Activated T-helper 2 cell treated with anti-CD3 and anti-CD28 coated beads, Interferon-gamma antibody, Interleukin-2, Interleukin-4, amounts not matched to agents 10 μg/mL and 5 μg/mL and 100 μg/mL, durations not matched to agents 14 hours and 24 hours and 36 hours (primary cell): Measurements from ENCODE around the gene NBAS. TPM values are rescaled to one million over a fixed set of nuclear protein-coding genes. Genes with fewer than 3 reads are reported as not detected.
A peak's percentile ranks its signal among the peaks of the same experiment; 100 is the strongest.

ENCODE experiments used
- DNase-seq: peaks from one replicate; pipeline ENCODE4 v3.0.0; 2021; ENCODE audit warnings: low spot score
- H3K27ac Mint-ChIP-seq: one replicate; pipeline ENCODE4 v1.8.0; 2021; ENCODE audit warnings: mixed read lengths
- H3K27me3 Mint-ChIP-seq: one replicate; pipeline ENCODE4 v1.8.0; 2021; ENCODE audit warnings: low read depth, mixed read lengths
- H3K36me3 Mint-ChIP-seq: one replicate; pipeline ENCODE4 v1.8.0; 2021; ENCODE audit warnings: low read depth, mixed read lengths
- H3K4me1 Mint-ChIP-seq: one replicate; pipeline ENCODE4 v1.8.0; 2021; ENCODE audit warnings: low read depth, mixed read lengths
- H3K4me3 Mint-ChIP-seq: one replicate; pipeline ENCODE4 v1.8.0; 2021; ENCODE audit warnings: low read depth, mild to moderate bottlenecking, moderate library complexity, mixed read lengths
- H3K9me3 Mint-ChIP-seq: one replicate; pipeline ENCODE4 v1.8.0; 2021; ENCODE audit warnings: mixed read lengths
- intact Hi-C: fragments of 100-400 bp; cut with micrococcal nuclease; formaldehyde crosslinking; loops from one replicate; pipeline ENCODE4 v1.15.1; 2023
- total RNA-seq: library from RNA; stranded (reverse); gene quantifications from 2 replicates; pipeline ENCODE4 v1.2.3, GENCODE V29; 2022

The NBAS gene
- total RNA-seq, 1 donor from 2014 or later: 38.7 TPM

- peak overlapping the region; percentile 99 for H3K4me3 Mint-ChIP-seq
- DNase-seq: no peak
- intact Hi-C loops: loop anchor here (1.0 kb wide), 3 partner anchors 16 to 384 kb away; partner anchors contain the start of gene DDX1
- peaks cover 14% of the 10 kb centered on the region for H3K27me3 Mint-ChIP-seq
- H3K27ac Mint-ChIP-seq: peak overlapping the region; percentile 92
- H3K36me3 Mint-ChIP-seq: no peaks in the 10 kb centered on the region
- peaks cover 33% of the 10 kb centered on the region for H3K4me1 Mint-ChIP-seq
- H3K9me3 Mint-ChIP-seq: no peaks in the 10 kb centered on the region
Observed at GRCh38 chr2:15561574-15562344, 625 bp upstream of the NBAS start.

- Mint-ChIP-seq H3K4me3 (peak overlapping the region; percentile 99), H3K9me3 (no peaks in the 10 kb centered on the region)
Observed at GRCh38 chr2:15560140-15560987, 770 bp downstream of the NBAS start.

GRCh38 chr2:15559379-15560139 is 1.6 kb downstream of the NBAS start:
- H3K27ac Mint-ChIP-seq: no peak overlapping the region
- peaks cover 4% of the 10 kb centered on the region for H3K27me3 Mint-ChIP-seq

More at GRCh38 chr2:15560140-15560987, 770 bp downstream of the NBAS start:
- H3K27me3 Mint-ChIP-seq: peaks cover 10% of the 10 kb centered on the region
- intact Hi-C loops: no loop called here
- H3K27ac Mint-ChIP-seq: peak overlapping the region; percentile 92
- peaks cover 4% of the 10 kb centered on the region for H3K36me3 Mint-ChIP-seq
- H3K4me1 Mint-ChIP-seq: peaks cover 36% of the 10 kb centered on the region
- DNase-seq: no peak

GRCh38 chr2:15557887-15558311 is 3.2 kb downstream of the NBAS start:
- no peak for DNase-seq
- H3K27me3 Mint-ChIP-seq: no peaks in the 10 kb centered on the region
- peaks cover 35% of the 10 kb centered on the region for H3K4me1 Mint-ChIP-seq
- peaks cover 8% of the 10 kb centered on the region for H3K36me3 Mint-ChIP-seq
- no peaks in the 10 kb centered on the region for H3K9me3 Mint-ChIP-seq
- intact Hi-C loops: no loop called here
- no peak overlapping the region for H3K4me3 Mint-ChIP-seq
- no peak overlapping the region for H3K27ac Mint-ChIP-seq

More at GRCh38 chr2:15559379-15560139, 1.6 kb downstream of the NBAS start:
- DNase-seq: no peak
- Mint-ChIP-seq H3K9me3 (no peaks in the 10 kb centered on the region), H3K36me3 (peaks cover 4% of the 10 kb centered on the region), H3K4me3 (peak overlapping the region; percentile 67), H3K4me1 (peaks cover 37% of the 10 kb centered on the region)
- intact Hi-C loops: no loop called here

GRCh38 chr2:15556311-15556930 is 4.7 kb downstream of the NBAS start:
- Mint-ChIP-seq H3K4me1 (peaks cover 23% of the 10 kb centered on the region), H3K36me3 (peaks cover 13% of the 10 kb centered on the region), H3K27ac (no peak overlapping the region), H3K27me3 (no peaks in the 10 kb centered on the region), H3K9me3 (no peaks in the 10 kb centered on the region), H3K4me3 (no peak overlapping the region)
- DNase-seq: no peak
- intact Hi-C loops: no loop called here

GRCh38 chr2:15555760-15556193 is 5.4 kb downstream of the NBAS start:
- Mint-ChIP-seq H3K4me1 (peaks cover 21% of the 10 kb centered on the region), H3K4me3 (no peak overlapping the region), H3K27me3 (no peaks in the 10 kb centered on the region), H3K36me3 (peaks cover 13% of the 10 kb centered on the region), H3K9me3 (no peaks in the 10 kb centered on the region), H3K27ac (no peak overlapping the region)
- DNase-seq: no peak
- intact Hi-C loops: no loop called here

- no peak for DNase-seq
- no peaks in the 10 kb centered on the region for H3K27me3 Mint-ChIP-seq
- no peak overlapping the region for H3K4me3 Mint-ChIP-seq
- H3K4me1 Mint-ChIP-seq: peaks cover 12% of the 10 kb centered on the region
- peak overlapping the region; percentile 10 for H3K27ac Mint-ChIP-seq
- peaks cover 13% of the 10 kb centered on the region for H3K36me3 Mint-ChIP-seq
- intact Hi-C loops: no loop called here
- H3K9me3 Mint-ChIP-seq: no peaks in the 10 kb centered on the region
Observed at GRCh38 chr2:15554525-15555218, 6.5 kb downstream of the NBAS start.

- H3K27ac Mint-ChIP-seq: no peak overlapping the region
- intact Hi-C loops: no loop called here
- no peaks in the 10 kb centered on the region for H3K9me3 Mint-ChIP-seq
- peaks cover 6% of the 10 kb centered on the region for H3K4me1 Mint-ChIP-seq
- H3K4me3 Mint-ChIP-seq: no peak overlapping the region
- H3K27me3 Mint-ChIP-seq: no peaks in the 10 kb centered on the region
- H3K36me3 Mint-ChIP-seq: peaks cover 17% of the 10 kb centered on the region
- no peak for DNase-seq
Observed at GRCh38 chr2:15553951-15554350, 7.2 kb downstream of the NBAS start.

- Mint-ChIP-seq H3K9me3 (no peaks in the 10 kb centered on the region), H3K4me3 (no peak overlapping the region), H3K4me1 (peaks cover 6% of the 10 kb centered on the region), H3K36me3 (peaks cover 17% of the 10 kb centered on the region), H3K27ac (no peak overlapping the region), H3K27me3 (no peaks in the 10 kb centered on the region)
- DNase-seq: no peak
- intact Hi-C loops: no loop called here
Observed at GRCh38 chr2:15553519-15553918, 7.6 kb downstream of the NBAS start.

GRCh38 chr2:15548974-15549373 is 12.2 kb downstream of the NBAS start:
- peaks cover 2% of the 10 kb centered on the region for H3K4me1 Mint-ChIP-seq
- H3K9me3 Mint-ChIP-seq: no peaks in the 10 kb centered on the region
- H3K27me3 Mint-ChIP-seq: no peaks in the 10 kb centered on the region

GRCh38 chr2:15547115-15547876 is 13.8 kb downstream of the NBAS start:
- Mint-ChIP-seq H3K36me3 (peaks cover 9% of the 10 kb centered on the region), H3K9me3 (no peaks in the 10 kb centered on the region), H3K27ac (no peak overlapping the region), H3K4me1 (peaks cover 2% of the 10 kb centered on the region), H3K4me3 (no peak overlapping the region), H3K27me3 (no peaks in the 10 kb centered on the region)
- DNase-seq: no peak
- intact Hi-C loops: no loop called here

More at GRCh38 chr2:15548974-15549373, 12.2 kb downstream of the NBAS start:
- no peak overlapping the region for H3K4me3 Mint-ChIP-seq
- no peak overlapping the region for H3K27ac Mint-ChIP-seq
- H3K36me3 Mint-ChIP-seq: peaks cover 15% of the 10 kb centered on the region
- intact Hi-C loops: no loop called here
- DNase-seq: no peak
